KOPT-K1 (cell line): ENCODE measurements around the gene OS9.
"Not testable (repeated sequence)": the region's sequence is repeated elsewhere in the genome, so short reads cannot be mapped to it uniquely, and the experiment has no call there.

Source experiments
- H3K27ac ChIP-seq: fragments of 200-600 bp; sonication (generic); 2 replicates; pipeline ENCODE4 v1.5.1; 2016; ENCODE audit warnings: antibody characterized with exemption, mild to moderate bottlenecking, low read depth, low read length; ENCODE audit not compliant: poor library complexity, severe bottlenecking
- H3K36me3 ChIP-seq: fragments of 200-600 bp; sonication (generic); 2 replicates; pipeline ENCODE4 v1.5.1; 2017; ENCODE audit warnings: antibody characterized with exemption, mild to moderate bottlenecking, low read length, moderate library complexity; ENCODE audit not compliant: insufficient read depth
- H3K9me3 ChIP-seq: fragments of 200-600 bp; sonication (generic); 2 replicates; pipeline ENCODE4 v1.5.1; 2017; ENCODE audit warnings: antibody characterized with exemption, low read length, mild to moderate bottlenecking; ENCODE audit not compliant: insufficient read depth, poor library complexity, severe bottlenecking

OS9 gene

GRCh38 chr12:57693659-57694458 is at the start of gene OS9:
OS9 (plus strand) TSS chr12:57694132; CDS start chr12:57694162, 30 bp downstream.
- Histone ChIP-seq H3K9me3 (no peaks in the 10 kb centered on the region), H3K27ac (peak within 1 kb of the TSS; percentile 69), H3K36me3 (peaks cover 34% of the 10 kb centered on the region)

- H3K9me3 ChIP-seq, result peaks cover 27% of the 10 kb centered on the region
- not testable (repeated sequence) for H3K27ac ChIP-seq, H3K36me3 ChIP-seq
Observed at GRCh38 chr12:57645990-57646658, 47.8 kb upstream of the OS9 start.

GRCh38 chr12:57646659-57647049 is 47.3 kb upstream of the OS9 start:
- H3K9me3 ChIP-seq, result peaks cover 27% of the 10 kb centered on the region
- H3K36me3 ChIP-seq, H3K27ac ChIP-seq: not testable (repeated sequence)

- no peaks in the 10 kb centered on the region for H3K36me3 ChIP-seq
- no peak overlapping the region for H3K27ac ChIP-seq
- H3K9me3 ChIP-seq, result peaks cover 29% of the 10 kb centered on the region
Observed at GRCh38 chr12:57654042-57654441, 39.9 kb upstream of the OS9 start.

- Histone ChIP-seq H3K36me3 (no peaks in the 10 kb centered on the region), H3K27ac (no peak overlapping the region), H3K9me3 (peaks cover 45% of the 10 kb centered on the region)
Observed at GRCh38 chr12:57655541-57656240, 38.2 kb upstream of the OS9 start.

- H3K27ac ChIP-seq, H3K36me3 ChIP-seq: not testable (repeated sequence)
- H3K9me3 ChIP-seq, result peaks cover 52% of the 10 kb centered on the region
Observed at GRCh38 chr12:57656408-57656807, 37.5 kb upstream of the OS9 start.

GRCh38 chr12:57657744-57658143 is 36.2 kb upstream of the OS9 start:
- Histone ChIP-seq H3K9me3 (peaks cover 66% of the 10 kb centered on the region), H3K36me3 (no peaks in the 10 kb centered on the region), H3K27ac (no peak overlapping the region)

GRCh38 chr12:57658890-57659289 is 35.0 kb upstream of the OS9 start:
- H3K9me3 ChIP-seq, result peaks cover 58% of the 10 kb centered on the region
- H3K27ac ChIP-seq, result no peak overlapping the region
- H3K36me3 ChIP-seq, result no peaks in the 10 kb centered on the region

GRCh38 chr12:57661376-57661775 is 32.6 kb upstream of the OS9 start:
- Histone ChIP-seq H3K36me3 (no peaks in the 10 kb centered on the region), H3K27ac (no peak overlapping the region), H3K9me3 (peaks cover 56% of the 10 kb centered on the region)

- H3K36me3 ChIP-seq, H3K27ac ChIP-seq: not testable (repeated sequence)
- peaks cover 43% of the 10 kb centered on the region for H3K9me3 ChIP-seq
Observed at GRCh38 chr12:57665066-57665820, 28.7 kb upstream of the OS9 start.

GRCh38 chr12:57666897-57667296 is 27.0 kb upstream of the OS9 start:
- Histone ChIP-seq H3K9me3 (peaks cover 27% of the 10 kb centered on the region), H3K27ac (no peak overlapping the region), H3K36me3 (no peaks in the 10 kb centered on the region)

- not testable (repeated sequence) for H3K9me3 ChIP-seq, H3K36me3 ChIP-seq, H3K27ac ChIP-seq
Observed at GRCh38 chr12:57669691-57670090, 24.2 kb upstream of the OS9 start.

- not testable (repeated sequence) for H3K36me3 ChIP-seq, H3K27ac ChIP-seq, H3K9me3 ChIP-seq
Observed at GRCh38 chr12:57671811-57672210, 22.1 kb upstream of the OS9 start.

- Histone ChIP-seq H3K27ac (no peak overlapping the region), H3K9me3 (no peaks in the 10 kb centered on the region), H3K36me3 (no peaks in the 10 kb centered on the region)
Observed at GRCh38 chr12:57672801-57673200, 21.1 kb upstream of the OS9 start.

- Histone ChIP-seq H3K9me3 (no peaks in the 10 kb centered on the region), H3K27ac (no peak overlapping the region), H3K36me3 (no peaks in the 10 kb centered on the region)
Observed at GRCh38 chr12:57674691-57675090, 19.2 kb upstream of the OS9 start.
